Activated B cell treated with CpG ODN at 0.5 μM for 24 hours (primary cell): ENCODE results near the gene MYG1. TPM values are rescaled to one million over a fixed set of nuclear protein-coding genes. Genes with fewer than 3 reads are reported as not detected.

Experiments used
- ATAC-seq: fragments of 200-7000 bp; cut with Tn5 transposase; one replicate; pipeline ENCODE4 v1.10.0; 2021; ENCODE audit warnings: low read depth, mild to moderate bottlenecking, moderate library complexity
- CTCF ChIA-PET: fragments of 350-600 bp; sonication (Branson Sonifier 250); formaldehyde crosslinking; loops from one replicate; lab custom pipeline; 2021; ENCODE audit warnings: antibody characterized with exemption; lab: Charles Lee
- POLR2A ChIA-PET: fragments of 350-600 bp; sonication (Branson Sonifier 250); formaldehyde crosslinking; loops from one replicate; lab custom pipeline; 2021; ENCODE audit warnings: antibody characterized with exemption; lab: Charles Lee
- DNase-seq: peaks from one replicate; pipeline ENCODE4 v3.0.0; 2022
- H3K27ac Mint-ChIP-seq: one replicate; pipeline ENCODE4 v1.8.0; 2020; ENCODE audit warnings: mixed read lengths
- H3K27me3 Mint-ChIP-seq: one replicate; pipeline ENCODE4 v1.8.0; 2021; ENCODE audit warnings: mixed read lengths
- H3K36me3 Mint-ChIP-seq: one replicate; pipeline ENCODE4 v1.8.0; 2021; ENCODE audit warnings: low read depth, mixed read lengths
- H3K4me1 Mint-ChIP-seq: one replicate; pipeline ENCODE4 v1.8.0; 2021; ENCODE audit warnings: mixed read lengths
- H3K4me3 Mint-ChIP-seq: one replicate; pipeline ENCODE4 v1.8.0; 2020; ENCODE audit warnings: mild to moderate bottlenecking, mixed read lengths
- H3K9me3 Mint-ChIP-seq: one replicate; pipeline ENCODE4 v1.8.0; 2020; ENCODE audit warnings: mixed read lengths
- intact Hi-C: fragments of 100-400 bp; cut with micrococcal nuclease; formaldehyde crosslinking; loops from one replicate; pipeline ENCODE4 v1.15.1; 2024
- total RNA-seq: library from RNA; stranded (reverse); gene quantifications from 2 replicates; pipeline ENCODE4 v1.2.3, GENCODE V29; 2022
- TF ChIP-seq, protein P1 (sequence below): fragments of 200-600 bp; IDR thresholded peaks from one replicate; pipeline ENCODE4 v1.8.0; 2022; ENCODE audit warnings: antibody characterized with exemption, mild to moderate bottlenecking

The MYG1 gene
- total RNA-seq, 1 donor from 2014 or later, result 65.3 TPM

DNA sequence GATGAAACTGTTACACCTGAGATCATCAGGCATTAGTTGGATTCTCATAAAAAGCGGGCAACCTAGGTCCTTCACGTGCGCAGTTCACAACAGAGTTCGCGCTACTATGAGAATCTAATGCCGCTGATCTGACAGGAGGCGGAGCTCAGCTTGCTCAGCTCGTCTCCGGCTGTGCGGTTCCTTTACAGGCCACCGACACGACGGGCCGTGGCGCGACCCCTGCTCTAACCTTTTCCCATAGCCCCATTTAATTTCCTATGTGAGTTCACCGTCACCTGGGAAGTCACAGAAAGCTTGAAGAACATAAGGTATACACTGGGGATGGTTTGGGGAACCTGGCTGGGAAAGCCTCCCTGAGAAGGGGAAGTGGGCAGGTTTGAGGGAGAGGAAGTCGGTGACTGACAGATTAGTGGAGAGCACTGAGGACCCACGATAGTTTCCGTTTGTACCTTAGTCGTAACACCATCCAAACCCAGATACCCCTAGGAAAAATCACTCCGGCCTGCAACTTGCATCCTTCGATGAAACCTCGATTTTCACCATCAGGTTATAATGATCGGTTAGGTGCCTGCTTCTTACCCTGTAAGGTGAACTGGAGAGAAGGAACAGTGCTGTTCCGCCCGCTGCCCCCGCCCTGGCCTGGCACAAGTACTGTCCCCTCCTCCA, 24.8 kb downstream of the MYG1 start:
- peak; percentile 41 for ATAC-seq
- H3K9me3 Mint-ChIP-seq, result no peaks in the 10 kb centered on the region

GRCh38 chr12:53324779-53325510, 25.4 kb downstream of the MYG1 start:
- intact Hi-C loops, result loop anchor here (1.0 to 10.0 kb wide), 9 partner anchors 20 to 890 kb away; partner anchors contain the start of genes ATP5MC2, CALCOCO1 and SPRYD3
- peak overlapping the region; percentile 98 for H3K27ac Mint-ChIP-seq
- H3K4me3 Mint-ChIP-seq, result peak overlapping the region; percentile 93
- DNase-seq (peak; percentile 76), ATAC-seq (peak; percentile 64)
- H3K4me1 Mint-ChIP-seq, result peaks cover 36% of the 10 kb centered on the region
- ChIA-PET CTCF (interaction anchor here (1.1 to 11.1 kb wide), 11 partner anchors 20 to 183 kb away, joined by 3 to 148 read pairs (median 6); partner anchors contain the start of genes NPFF, SP1 and TARBP2), POLR2A (interaction anchor here (0.5 to 6.9 kb wide), 13 partner anchors 10 to 184 kb away, joined by 3 to 114 read pairs (median 6); partner anchors contain the start of genes CSAD, MYG1, PFDN5 and PRR13)
- H3K9me3 Mint-ChIP-seq, result no peaks in the 10 kb centered on the region
- TF ChIP-seq, protein P1, sequence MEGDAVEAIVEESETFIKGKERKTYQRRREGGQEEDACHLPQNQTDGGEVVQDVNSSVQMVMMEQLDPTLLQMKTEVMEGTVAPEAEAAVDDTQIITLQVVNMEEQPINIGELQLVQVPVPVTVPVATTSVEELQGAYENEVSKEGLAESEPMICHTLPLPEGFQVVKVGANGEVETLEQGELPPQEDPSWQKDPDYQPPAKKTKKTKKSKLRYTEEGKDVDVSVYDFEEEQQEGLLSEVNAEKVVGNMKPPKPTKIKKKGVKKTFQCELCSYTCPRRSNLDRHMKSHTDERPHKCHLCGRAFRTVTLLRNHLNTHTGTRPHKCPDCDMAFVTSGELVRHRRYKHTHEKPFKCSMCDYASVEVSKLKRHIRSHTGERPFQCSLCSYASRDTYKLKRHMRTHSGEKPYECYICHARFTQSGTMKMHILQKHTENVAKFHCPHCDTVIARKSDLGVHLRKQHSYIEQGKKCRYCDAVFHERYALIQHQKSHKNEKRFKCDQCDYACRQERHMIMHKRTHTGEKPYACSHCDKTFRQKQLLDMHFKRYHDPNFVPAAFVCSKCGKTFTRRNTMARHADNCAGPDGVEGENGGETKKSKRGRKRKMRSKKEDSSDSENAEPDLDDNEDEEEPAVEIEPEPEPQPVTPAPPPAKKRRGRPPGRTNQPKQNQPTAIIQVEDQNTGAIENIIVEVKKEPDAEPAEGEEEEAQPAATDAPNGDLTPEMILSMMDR, result no peak
- peaks cover 8% of the 10 kb centered on the region for H3K36me3 Mint-ChIP-seq
- H3K27me3 Mint-ChIP-seq, result peaks cover 15% of the 10 kb centered on the region

More for the DNA sequence above, 24.8 kb downstream of the MYG1 start:
- Mint-ChIP-seq H3K36me3 (peaks cover 9% of the 10 kb centered on the region), H3K27me3 (peaks cover 13% of the 10 kb centered on the region), H3K27ac (peak overlapping the region; percentile 98), H3K4me1 (peaks cover 37% of the 10 kb centered on the region), H3K4me3 (peak overlapping the region; percentile 93)
- intact Hi-C loops, result loop anchor here (1.0 to 10.0 kb wide), 9 partner anchors 21 to 891 kb away; partner anchors contain the start of genes ATP5MC2, CALCOCO1 and SPRYD3
- TF ChIP-seq, protein P1, result no peak
- POLR2A ChIA-PET, result interaction anchor here (0.5 to 6.9 kb wide), 16 partner anchors 9 to 184 kb away, joined by 3 to 114 read pairs (median 5); partner anchors contain the start of genes CSAD, ESPL1, MYG1 and PFDN5
- peak; percentile 55 for DNase-seq
- CTCF ChIA-PET, result interaction anchor here (0.6 to 11.1 kb wide), 16 partner anchors 11 to 352 kb away, joined by 3 to 148 read pairs (median 5); partner anchors contain the start of genes AMHR2, MYG1, NPFF and SP1

DNA sequence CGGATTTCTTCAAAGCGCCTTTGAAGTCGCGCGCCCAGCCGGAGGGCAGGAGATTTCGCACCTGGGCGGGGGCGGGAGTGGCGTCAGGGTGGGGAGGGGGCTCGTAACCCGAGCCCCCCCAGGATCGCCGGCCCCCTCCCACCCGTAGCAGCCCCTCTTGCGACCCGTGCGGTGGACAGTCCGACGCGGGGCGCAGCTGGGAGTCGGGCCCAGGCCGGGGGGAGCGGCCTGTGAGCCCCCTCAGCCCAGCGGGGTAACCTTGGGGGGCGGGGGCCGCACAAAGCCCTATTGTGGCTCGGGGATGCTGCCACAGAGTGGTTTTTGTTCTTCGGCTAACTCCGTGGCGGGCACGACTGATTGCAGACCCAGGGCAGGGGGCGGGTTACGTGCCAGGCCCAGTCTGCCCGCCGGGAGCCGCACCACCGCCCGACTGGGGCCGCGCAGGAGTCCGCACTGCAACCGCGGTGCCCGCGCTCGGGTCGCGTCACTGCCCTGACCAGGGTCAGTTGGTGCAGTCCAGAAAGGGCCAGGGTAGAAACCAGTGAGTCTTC, 26.1 kb downstream of the MYG1 start:
- POLR2A ChIA-PET, result interaction anchor here (0.5 to 6.9 kb wide), 11 partner anchors 9 to 175 kb away, joined by 3 to 114 read pairs (median 7); partner anchors contain the start of genes CSAD, MYG1, PFDN5 and PRR13
- TF ChIP-seq, protein P1, result no peak
- Mint-ChIP-seq H3K27ac (peak overlapping the region; percentile 41), H3K36me3 (peaks cover 7% of the 10 kb centered on the region), H3K4me1 (peaks cover 31% of the 10 kb centered on the region), H3K27me3 (peaks cover 19% of the 10 kb centered on the region), H3K9me3 (no peaks in the 10 kb centered on the region), H3K4me3 (peak overlapping the region; percentile 93)
- DNase-seq, result peak; percentile 34
- ATAC-seq, result no peak
- intact Hi-C loops, result loop anchor here (10.0 kb wide), 3 partner anchors 251 to 889 kb away; partner anchors contain the start of genes CALCOCO1 and SPRYD3
- CTCF ChIA-PET, result interaction anchor here (1.2 to 11.1 kb wide), 7 partner anchors 19 to 183 kb away, joined by 3 to 148 read pairs (median 5); partner anchors contain the start of gene NPFF

- DNase-seq, result no peak
- intact Hi-C loops, result loop anchor here (10.0 kb wide), 3 partner anchors 252 to 888 kb away; partner anchors contain the start of genes CALCOCO1 and SPRYD3
- POLR2A ChIA-PET, result interaction anchor here (0.5 to 0.6 kb wide), 2 partner anchors 25 to 133 kb away, joined by 3 to 4 read pairs; no protein-coding TSS in a partner anchor
- CTCF ChIA-PET, result interaction anchor here (1.7 to 11.1 kb wide), 6 partner anchors 18 to 182 kb away, joined by 3 to 148 read pairs (median 8); partner anchors contain the start of gene NPFF
- H3K27ac Mint-ChIP-seq, result peak overlapping the region; percentile 41
- H3K9me3 Mint-ChIP-seq, result no peaks in the 10 kb centered on the region
- H3K4me3 Mint-ChIP-seq, result no peak overlapping the region
- TF ChIP-seq, protein P1, result no peak
- peaks cover 23% of the 10 kb centered on the region for H3K27me3 Mint-ChIP-seq
- peaks cover 21% of the 10 kb centered on the region for H3K4me1 Mint-ChIP-seq
- no peaks in the 10 kb centered on the region for H3K36me3 Mint-ChIP-seq
- no peak for ATAC-seq
Measured at GRCh38 chr12:53326460-53327185, 27.1 kb downstream of the MYG1 start.
